Inferior parietal cortex (tissue), 1 donor: ENCODE measurements around the gene ATOX1.
"Not testable (repeated sequence)": the region's sequence is repeated elsewhere in the genome, so short reads cannot be mapped to it uniquely, and the experiment has no call there.

Experiments
- DNase-seq: peaks from one replicate; pipeline ENCODE4 v3.0.0-alpha.2; 2016; ENCODE audit errors: extremely low spot score

ATOX1 gene

GRCh38 chr5:151733358-151734063, 24.9 kb downstream of the ATOX1 start:
- no peak for DNase-seq

DNA sequence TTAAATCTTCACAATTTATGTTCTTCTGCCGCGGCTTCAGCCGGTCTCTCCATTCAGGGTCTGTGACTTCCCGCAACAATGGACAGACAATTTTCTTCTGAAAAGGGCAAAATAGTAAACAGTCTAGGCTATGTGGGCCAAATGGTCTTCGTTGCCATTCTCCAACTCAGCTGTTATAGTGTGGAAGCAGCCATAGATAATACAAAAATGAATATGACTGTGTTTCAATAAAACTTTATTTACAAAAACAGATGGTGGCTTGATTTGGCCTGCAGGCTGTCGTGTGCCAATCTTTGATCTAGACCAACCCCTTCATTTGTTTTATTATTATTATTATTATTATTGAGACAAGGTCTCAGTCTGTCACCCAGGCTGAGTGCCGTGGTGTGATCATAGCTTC, 28.1 kb downstream of the ATOX1 start:
- DNase-seq = no peak

GRCh38 chr5:151729597-151729996, 28.8 kb downstream of the ATOX1 start:
- DNase-seq = not testable (repeated sequence)

DNA sequence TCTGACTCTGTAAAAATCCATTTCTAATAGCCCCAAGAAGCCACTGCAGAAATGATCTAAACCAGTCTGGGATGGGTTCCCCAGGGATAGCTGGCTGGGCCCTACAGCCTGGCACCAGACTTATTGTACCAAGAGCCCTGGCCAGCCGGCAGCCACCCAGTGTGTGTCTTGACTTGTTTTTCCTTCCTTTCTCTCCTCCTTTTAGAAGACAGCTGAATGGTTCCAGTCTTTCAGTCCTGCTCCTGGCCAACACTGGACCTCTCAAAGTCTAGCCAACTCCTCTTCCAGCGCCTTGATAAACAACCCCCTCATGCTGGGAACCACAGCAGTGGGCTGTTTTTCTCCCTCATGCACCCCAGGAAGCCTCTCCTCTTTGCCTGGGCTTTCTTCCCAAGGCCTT, 34.1 kb downstream of the ATOX1 start:
- DNase-seq = no peak

- DNase-seq = no peak
Observed at GRCh38 chr5:151722546-151722945, 35.9 kb downstream of the ATOX1 start.

DNA sequence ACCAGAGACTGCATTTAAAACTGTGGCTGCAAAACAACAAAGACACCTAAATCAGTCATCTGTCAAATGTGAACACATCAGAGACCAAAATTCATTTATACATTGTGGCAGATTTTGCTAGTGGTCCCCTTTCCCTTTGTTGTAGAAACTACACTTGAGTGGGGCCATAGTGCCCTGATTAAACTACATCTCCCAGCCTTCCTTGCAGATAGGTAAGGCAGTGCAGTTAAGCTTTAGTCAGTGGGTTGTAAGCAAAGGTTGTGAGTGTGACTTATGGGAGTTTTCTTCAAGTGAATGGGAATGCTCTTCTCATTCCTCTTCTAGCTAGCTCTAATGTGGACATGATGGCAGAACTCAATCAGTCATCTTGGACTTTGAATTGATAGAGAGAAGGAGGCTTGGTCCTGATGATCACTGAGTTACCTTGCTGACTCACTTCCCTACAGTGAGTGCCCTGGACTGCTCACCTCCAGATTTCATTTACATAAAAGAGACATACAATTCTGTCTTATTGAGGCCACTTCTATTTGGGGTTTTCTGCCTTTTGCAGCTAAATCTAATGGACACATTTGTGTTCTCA, 36.5 kb downstream of the ATOX1 start:
- no peak for DNase-seq

DNA sequence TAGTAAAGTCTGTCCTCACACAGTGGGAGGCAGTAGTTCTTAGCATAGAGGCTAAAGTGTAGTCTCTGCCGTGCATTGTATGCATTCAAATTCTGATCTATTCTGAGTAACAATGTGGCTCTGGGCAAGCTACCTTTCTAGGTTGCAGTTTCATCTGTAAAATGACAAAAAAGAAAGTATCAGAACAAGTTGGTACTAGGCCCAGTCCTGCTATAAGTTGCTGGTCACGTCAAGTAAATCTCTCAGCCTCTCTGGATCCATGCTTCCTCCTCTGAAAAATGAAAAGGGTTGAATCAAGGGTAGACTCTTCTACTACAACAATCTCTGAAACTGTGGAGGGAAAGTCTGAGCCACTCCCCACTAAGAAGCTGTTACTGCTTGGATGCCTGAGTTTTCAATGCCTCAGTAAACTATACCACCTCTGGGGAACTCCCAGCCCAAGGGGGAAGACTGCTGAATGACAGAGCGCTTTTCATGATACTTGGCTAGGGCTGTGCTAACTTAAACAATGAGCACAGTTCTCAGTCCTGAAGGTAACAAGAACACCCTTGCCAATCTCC, 37.3 kb downstream of the ATOX1 start:
- no peak for DNase-seq

- DNase-seq = no peak
Observed at GRCh38 chr5:151720215-151720614, 38.2 kb downstream of the ATOX1 start.

DNA sequence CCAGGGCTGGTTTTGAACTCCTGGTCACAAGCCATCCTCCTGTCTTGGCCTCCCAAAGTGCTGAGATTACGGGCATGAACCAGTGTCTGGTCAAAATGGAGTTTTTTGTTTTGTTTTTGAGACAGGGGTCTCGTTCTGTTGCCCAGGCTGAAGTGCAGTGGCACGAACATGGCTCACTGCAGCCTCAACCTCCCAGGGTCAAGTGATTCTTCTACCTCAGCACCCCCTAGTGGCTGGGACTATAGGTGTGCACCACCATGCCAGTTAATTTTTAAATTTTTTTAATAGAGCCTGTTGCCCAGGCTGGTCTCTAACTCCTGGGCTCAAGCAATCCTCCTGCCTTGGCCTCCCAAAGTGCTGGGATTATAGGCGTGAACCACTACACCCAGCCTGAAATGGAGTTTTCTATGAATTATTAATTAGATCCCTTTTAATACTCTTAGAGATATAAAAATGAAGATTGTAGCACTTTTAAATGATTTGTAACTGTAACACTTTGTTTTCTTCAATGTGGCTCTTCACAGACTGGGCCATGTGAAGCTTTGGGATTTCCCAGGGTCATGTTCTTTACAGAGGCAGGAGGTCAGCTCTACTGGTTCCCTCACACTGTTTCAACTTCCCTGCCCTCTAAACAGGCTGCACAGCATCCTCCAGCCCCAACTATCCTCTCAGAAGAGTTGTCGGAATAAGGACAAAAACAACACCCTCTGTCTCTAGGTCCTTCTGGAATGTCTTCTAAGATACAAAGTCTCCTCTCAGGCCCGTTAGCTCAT, 39.0 kb downstream of the ATOX1 start:
- no peak for DNase-seq

- DNase-seq = no peak
Observed at GRCh38 chr5:151718646-151719045, 39.8 kb downstream of the ATOX1 start.

DNA sequence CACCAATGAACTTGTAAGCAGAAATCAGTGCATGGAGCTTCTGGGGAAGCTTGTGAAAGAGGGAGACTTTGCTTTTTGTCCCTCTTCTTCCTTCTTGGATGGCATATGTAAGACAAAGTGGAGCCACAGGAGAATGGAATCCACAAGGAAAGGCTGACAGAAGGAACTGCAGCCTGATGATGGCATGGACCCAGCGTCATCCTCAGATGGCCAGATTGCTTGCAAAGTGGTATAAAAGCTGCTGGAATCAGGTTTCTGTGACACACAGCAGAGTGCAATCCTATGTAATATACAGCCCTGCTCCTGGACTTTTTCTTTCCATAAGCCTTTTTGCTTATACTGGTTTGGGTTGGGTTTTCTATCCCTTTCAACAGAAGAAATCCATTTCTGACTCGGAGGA, 40.3 kb downstream of the ATOX1 start:
- DNase-seq = no peak

DNA sequence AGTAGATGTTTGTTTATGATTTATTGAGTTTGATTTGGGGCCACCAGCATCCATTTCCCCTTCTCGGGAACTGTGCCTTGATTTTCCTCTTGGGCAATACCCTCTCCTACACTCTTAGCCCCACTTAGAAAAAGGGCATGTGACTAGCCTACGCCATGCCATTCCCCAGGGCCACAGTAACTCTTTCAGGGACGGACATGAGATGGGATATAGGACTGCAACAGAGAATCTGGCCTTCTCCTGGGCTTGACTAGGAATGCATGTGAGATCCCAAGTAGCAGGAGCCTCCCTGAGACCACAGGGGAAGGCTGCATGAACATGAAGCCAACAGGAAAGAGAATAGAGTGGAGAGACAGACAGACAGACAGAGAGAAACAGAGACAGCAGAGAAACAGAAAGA, 41.0 kb downstream of the ATOX1 start:
- DNase-seq = no peak

GRCh38 chr5:151709109-151709735, 49.2 kb downstream of the ATOX1 start:
- no peak for DNase-seq

DNA sequence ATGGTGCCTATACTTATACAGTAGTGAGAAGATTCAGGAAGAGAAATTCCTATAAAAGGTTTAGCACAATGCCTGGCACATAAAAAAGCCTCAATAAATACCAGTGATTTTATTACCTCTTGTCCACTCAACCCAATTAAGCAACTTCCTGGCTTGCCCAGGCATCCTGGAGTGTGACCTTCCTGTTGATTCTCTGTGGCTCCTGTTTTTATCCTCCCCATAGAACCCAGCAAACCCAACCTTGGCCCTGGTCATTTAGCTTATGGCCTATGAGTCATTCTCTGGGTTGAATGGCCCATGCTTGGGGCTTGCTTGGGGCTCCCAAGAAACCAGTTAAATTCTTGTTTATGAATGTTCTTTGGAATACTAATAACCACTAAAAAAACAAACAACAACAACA, 50.3 kb downstream of the ATOX1 start:
- DNase-seq = no peak

DNA sequence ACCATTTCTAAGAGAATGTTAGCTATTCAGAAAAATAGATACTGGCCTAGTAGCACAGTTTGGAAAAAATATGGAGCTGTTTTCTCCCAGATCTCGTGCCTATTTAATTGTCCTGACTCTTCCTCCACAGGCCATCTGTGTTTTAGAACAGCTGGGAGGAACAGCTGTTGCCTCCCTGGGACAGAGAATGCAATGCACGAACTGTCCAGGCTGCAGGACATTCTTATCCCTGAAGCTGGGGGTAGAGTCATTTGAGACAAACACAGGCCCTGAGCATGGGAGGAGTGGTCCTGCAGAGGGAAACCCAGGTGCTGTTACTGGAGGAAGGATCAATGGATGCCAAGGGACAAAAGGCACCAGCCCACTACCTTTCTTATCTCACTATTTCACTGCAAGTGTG, 50.9 kb downstream of the ATOX1 start:
- no peak for DNase-seq

DNA sequence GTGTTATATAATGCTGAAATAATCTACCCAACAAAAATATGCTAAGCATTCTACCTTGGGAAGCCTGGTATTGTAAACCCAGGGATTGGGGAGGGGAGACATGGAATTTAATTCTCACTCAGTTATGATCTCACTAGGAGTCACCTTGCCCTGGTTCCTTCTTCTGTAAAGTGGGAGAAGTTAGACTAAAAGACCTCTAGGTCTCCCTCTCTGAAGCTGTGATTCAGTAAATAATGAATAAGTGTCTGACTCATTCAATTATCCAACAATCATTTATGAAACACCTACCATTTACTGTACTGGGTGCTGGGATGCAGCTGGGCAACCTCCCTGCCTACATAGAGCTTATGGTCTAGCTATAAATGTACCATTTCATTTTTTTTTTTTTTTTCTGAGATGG, 51.5 kb downstream of the ATOX1 start:
- DNase-seq = no peak

- DNase-seq = no peak
Observed at GRCh38 chr5:151703780-151704179, 54.7 kb downstream of the ATOX1 start.

DNA sequence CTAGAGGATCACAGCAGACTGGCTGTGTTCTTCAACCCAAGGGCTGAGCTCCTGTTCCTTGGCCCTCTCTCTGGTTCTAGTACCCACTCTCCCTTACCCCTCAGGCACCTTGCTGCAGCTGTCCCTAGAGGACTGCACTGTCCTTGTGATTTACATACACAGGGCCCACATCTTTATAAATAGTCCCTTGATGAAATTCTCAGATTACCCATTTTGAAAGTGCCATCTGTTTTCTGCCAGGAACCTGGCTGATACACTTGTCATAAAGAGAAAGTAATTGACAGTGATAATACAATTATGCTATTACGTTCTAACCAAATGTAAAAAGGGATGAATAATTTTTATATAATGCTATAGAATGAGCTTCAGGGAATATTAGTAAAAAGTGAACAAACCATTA, 55.2 kb downstream of the ATOX1 start:
- no peak for DNase-seq

GRCh38 chr5:151700820-151701219, 57.6 kb downstream of the ATOX1 start:
- DNase-seq = no peak

DNA sequence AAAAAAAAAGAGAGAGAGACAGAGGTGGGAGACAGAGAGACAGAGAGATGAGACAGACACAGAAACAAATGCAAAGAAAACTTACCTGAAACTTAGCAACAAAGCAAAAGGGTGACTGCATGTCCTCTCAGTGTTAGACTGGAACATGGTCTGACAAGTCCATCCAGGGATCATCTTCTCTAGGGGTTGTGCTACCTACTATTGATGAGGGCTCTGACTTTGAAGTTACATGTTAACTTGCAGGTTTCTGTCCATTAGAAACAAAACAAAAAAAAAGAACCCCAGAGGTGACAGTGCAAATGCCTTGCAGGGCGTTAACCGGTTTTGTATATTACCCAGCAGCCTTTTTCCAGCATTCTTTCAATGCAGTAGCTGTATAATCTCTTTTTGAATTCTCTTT, 58.1 kb downstream of the ATOX1 start:
- DNase-seq = no peak

GRCh38 chr5:151699071-151699901, 59.1 kb downstream of the ATOX1 start:
- DNase-seq = no peak
